ENCODE measurements around the gene FAM131B.
"Not testable (repeated sequence)": the region's sequence is repeated elsewhere in the genome, so short reads cannot be mapped to it uniquely, and the experiment has no call there.

Gene FAM131B

GRCh38 chr7:143362131-143363015 lies at the start of gene FAM131B:
Gene FAM131B (minus strand): TSS chr7:143362713. CDS start chr7:143362603, 110 bp downstream.
- no peak for DNase-seq

GRCh38 chr7:143411976-143412708 lies 49.6 kb upstream of the FAM131B start:
- DNase-seq = no peak

DNA sequence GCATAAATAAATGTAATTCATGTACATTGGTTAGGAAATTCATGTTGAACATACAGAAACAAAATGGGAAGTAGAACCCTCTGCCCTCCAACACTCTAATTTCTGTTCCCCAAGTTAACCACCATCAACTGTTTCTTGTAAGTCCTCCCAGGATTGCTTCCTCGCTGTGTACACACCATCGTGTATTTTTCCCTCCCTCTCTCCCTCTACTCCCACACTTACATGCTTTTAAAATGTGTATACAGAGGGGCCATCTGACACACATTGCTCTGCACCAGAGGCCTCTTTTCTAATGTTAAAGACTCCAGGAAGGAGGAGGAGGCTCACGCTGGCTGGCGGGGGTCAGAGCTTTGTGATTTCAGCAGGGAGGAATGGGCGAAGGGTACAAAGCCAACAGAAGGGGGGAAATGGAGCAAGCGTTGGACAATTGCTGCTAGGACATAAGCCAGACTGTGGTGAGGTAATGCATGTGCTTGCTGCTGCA lies 48.0 kb upstream of the FAM131B start:
- DNase-seq = no peak

DNA sequence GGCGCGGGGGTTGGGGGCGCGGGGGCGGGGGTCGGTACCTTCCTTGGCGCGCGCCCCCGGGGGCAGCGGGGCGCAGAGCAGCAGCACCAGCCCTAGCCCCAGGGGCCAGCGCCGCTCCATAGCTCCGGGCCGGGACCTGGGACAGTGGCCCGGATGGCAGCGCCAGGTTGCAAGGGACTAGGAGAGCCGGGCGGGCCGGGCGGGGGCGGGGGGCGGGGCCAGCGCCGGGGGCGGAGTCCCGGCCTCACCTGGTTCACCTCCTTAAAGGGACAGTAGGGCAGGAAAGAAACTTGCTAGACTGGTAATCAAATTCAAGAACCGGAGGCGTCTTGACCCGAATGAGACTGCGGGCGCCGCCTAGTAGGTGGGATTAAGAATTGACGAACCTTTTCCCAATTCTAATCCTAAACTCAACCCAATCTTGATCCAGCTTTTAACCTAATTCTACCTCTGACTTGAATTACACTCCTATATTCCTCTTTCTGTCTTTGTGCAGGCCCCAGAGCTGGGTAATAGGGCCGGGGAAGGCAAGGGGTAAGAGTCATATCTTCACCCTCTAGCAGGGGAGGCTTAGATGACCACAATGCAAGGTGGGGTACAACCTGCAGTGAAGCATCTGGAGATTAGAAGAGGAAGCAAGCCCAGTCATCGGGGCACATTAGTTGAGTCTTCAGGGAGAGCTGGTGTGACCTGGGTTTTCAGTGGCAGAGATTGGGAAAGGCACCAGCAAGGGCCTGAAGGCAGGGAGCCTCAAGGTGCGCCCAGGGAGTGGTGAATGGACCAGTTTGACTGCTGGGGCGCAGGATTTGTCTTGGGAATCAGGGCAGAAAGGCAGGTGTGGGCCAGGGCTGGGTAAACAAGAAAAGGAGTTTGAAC lies 46.4 kb upstream of the FAM131B start, which contains the start of gene EPHA1:
TSS of gene EPHA1 (minus strand) at position 171 of the 876 bp plus-strand sequence. CDS start at position 120, 51 bp downstream.
- DNase-seq = no peak

- no peak for DNase-seq
These were observed 45.8 kb upstream of the FAM131B start for GRCh38 chr7:143408252-143408685.

- no peak for DNase-seq
These were observed 45.1 kb upstream of the FAM131B start for GRCh38 chr7:143407287-143408251.

- DNase-seq = no peak
These were observed 43.5 kb upstream of the FAM131B start for GRCh38 chr7:143406002-143406357.

DNA sequence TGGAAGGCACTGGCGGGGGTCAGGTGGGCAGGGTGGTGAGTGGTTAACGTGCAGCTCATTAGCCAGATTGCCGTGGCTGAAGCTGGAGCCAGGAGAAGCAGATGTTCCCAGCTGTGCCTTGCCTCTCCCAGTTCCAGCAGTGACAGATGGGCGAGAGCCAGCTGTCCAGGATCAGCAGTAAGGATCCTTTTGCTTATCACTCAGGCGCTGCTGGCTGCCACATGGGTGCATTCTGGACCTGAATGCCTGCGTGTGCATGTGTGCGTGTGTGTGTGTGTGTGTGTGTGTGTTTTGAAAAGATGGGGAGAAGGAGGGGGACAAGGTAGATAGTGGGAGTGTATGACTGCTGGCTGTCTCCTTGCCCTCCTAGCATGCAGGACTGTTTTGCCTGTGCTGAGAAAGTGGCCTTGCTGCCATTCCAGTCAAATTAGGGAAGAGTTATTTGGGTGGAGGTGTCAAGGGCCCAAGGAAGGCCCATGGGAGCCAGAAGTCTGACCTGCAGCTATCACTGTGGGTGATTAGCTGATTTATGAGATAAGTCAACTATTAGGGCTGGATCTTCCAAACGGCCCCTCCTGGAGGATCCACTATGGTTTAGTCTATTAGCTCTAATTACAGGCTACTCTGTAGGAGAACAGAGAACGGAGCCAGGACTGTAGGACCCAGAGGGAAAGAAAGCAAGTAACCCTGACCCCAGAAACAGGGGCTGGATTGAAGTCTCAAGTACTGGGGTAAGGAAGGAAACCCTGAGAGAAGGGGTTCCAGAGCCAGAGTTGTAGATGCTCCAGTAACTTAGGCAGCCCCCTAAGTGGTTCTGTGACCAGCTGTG lies 42.9 kb upstream of the FAM131B start:
- no peak for DNase-seq

- DNase-seq = not testable (repeated sequence)
These were observed 39.7 kb upstream of the FAM131B start for GRCh38 chr7:143402233-143402632.

GRCh38 chr7:143401265-143401664 lies 38.8 kb upstream of the FAM131B start:
- no peak for DNase-seq

DNA sequence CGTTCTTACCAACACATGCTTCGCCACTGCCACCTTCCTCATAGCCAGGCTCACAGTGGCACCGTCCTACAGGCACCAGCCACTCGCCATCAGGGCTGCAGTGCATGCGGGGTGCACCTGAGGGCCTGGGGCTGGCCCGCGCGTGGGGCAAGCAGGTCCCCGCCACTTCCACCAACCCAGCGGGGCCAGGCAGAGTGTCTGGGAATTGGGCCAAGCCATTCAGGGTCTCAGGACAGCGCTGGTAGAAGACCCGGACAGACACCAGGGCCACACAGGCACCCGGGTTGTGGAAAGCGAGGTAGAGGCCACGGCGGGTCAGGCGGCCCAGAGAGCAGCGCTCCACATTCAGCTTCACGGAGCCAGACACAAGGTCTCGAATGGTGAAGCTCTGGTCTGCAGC lies 37.1 kb upstream of the FAM131B start:
- DNase-seq = no peak

- no peak for DNase-seq
These were observed 36.6 kb upstream of the FAM131B start for GRCh38 chr7:143399151-143399550.

GRCh38 chr7:143398616-143399015 lies 36.1 kb upstream of the FAM131B start:
- no peak for DNase-seq

DNA sequence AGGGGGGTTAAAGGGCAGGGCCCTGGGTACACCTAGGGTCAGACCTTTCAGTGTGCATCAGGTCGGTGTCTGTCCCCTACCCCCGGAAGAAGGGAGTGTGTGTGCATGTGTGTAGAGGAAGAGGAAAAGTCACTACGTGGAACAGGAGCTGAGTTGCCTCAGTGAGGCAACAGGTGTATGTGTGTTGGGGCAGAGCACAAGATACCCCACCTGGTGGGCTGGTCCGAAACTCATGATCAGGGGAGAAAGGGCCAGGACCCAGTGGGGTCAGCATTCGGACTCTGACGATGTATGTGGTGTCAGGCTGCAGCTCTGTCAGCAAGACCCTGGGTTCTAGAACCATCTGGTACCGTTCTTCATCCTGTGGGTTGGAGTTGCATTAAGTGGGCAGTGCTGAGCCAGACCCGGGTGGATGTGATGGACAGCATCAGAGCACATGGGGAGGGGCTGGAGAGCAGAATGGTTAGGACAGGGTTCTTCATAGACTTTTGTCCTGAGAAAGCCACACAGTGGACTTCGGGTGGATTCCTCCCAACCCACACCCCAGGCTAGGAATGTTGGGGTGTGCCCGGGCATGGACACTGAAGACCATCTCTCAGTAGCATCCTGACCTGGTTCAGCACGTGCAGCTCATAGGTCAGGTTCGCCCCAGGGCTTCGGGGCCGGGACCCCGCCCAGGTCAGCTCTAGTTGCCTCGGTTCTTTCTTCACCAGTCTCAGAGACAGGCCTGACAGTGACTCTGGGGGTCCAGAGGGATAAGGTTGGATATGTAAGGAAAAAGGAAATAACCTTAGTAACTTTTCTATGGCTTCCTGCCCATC lies 35.4 kb upstream of the FAM131B start:
- no peak for DNase-seq

- DNase-seq = no peak
These were observed 34.4 kb upstream of the FAM131B start for GRCh38 chr7:143396625-143397556.

DNA sequence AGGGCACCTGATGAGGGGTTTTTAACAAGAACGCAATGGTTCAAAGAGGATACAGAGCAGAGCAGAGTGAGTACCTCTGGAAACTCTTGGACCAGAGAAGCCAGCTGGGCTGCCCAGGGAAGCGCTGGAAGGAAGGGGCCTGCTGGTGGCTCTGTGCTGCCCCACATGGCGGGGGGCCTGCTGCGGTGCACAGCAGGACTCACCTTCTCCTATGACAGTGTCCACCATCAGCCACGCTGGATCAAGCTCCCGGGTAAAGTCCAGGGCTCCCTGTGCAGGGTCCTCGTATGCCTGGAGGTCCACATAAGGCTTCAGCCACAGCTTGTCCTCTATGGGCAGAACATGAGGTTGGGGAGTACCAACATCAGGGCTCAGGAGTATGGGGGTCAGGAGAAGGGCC lies 33.7 kb upstream of the FAM131B start:
- no peak for DNase-seq

DNA sequence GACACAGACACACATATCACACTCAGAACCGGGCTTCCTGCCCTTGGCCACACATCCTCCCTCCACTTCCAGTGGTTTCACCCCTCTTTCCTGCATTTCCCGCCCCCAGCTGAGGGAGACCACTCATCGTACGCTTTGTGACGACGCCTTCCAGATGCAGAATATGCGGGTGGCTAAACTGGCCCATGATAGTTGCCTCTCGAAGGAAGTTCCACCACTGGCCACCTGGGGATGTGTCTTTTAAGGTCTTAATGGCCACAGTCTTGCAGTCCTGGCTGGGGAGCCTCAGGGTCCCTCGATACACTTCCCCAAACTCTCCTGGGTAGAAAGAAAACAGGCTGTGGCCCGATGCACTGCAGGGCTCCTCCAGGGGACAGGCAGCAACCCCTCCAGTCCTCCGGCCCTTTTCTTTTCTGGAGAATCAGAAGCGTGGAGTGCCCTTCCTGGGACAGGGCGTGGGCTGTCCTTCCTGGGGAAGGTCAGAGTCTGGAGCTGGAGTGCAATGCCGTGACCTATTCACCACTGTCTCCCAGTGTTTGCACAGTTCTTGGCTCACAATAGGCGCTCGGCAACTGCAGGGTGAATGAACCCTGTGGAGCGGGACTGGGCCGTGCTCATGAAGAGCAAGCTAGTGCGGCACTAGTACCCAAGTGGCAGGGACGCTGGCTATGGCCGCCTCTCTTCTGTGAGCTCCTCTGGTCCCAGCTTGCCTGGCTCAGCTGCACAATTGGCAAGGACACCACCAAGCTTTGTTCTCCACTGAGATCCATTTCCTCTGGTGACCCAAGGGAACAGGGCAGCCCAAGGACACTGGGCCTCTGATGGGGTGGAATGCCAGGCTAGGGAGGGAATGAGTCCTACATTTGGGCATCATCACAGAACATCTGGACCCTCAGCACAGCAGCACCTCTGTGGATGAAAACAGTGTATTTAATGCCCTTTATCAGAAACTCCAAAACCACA lies 33.0 kb upstream of the FAM131B start:
- no peak for DNase-seq

Data from amniotic stem cell (primary cell).